K562 (cell line): ENCODE data around the gene EIF2S3B.

ENCODE experiments used
- CREB1 ChIP-seq, 2 experiments: sonication (generic) in 1 of 2; formaldehyde crosslinking in 1 of 2; IDR thresholded peaks; 2 replicates each; pipeline versions ENCODE4 v1.6.1 to v1.8.0; 2012 to 2022; ENCODE audit warnings: inconsistent platforms in 1 of 2, mild to moderate bottlenecking in 1 of 2, missing genetic modification reagents in 1 of 2, moderate library complexity in 1 of 2
- FOXA3 ChIP-seq, 2 experiments: fragments of 450-650 bp in 1 of 2; sonication (generic) in 1 of 2; formaldehyde crosslinking; IDR thresholded peaks in 1 of 2; conservative IDR thresholded peaks in 1 of 2; 2 replicates each; pipeline versions ENCODE4 v1.4.0 to v1.8.0; 2020 to 2022; ENCODE audit warnings: mild to moderate bottlenecking in 2 of 2, missing genetic modification reagents in 1 of 2

DNA sequence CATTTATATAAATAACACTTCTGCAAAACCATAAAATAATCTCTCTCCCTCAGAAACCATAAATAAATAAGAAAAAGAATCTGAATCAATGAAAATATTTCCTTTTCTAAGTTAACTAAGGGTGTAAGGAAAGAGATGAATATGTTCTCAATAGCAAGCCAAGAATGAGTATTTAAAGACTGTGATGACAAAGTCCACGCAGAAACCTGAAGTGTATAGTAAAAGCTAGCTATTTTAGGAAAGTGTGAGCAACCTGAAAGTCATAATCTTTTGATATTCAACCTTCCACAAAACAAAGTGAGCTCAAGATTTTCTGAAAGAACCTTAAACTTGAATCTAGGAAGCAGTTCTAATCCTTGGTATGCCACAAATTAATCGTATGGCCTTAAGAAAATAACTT, 15.9 kb downstream of the EIF2S3B start:
- no peak for TF ChIP-seq CREB1 (IDR thresholded peaks at IDR 0.05)
- no peak for TF ChIP-seq CREB1 (CRISPR knock-in tag; IDR thresholded peaks at IDR 0.05)
- TF ChIP-seq FOXA3 (CRISPR knock-in tag; conservative IDR thresholded peaks at IDR 0.05 in 1 of 2, IDR thresholded peaks at IDR 0.05 in 1 of 2) = no peak
